HK-2 (cell line): ENCODE data around the gene NUP37.
"Not testable (repeated sequence)": the region's sequence is repeated elsewhere in the genome, so short reads cannot be mapped to it uniquely, and the experiment has no call there.

ENCODE experiments used
- DNase-seq: peaks from one replicate; pipeline ENCODE4 v3.0.0-alpha.2; 2018; ENCODE audit not compliant: unreplicated experiment

The NUP37 gene

GRCh38 chr12:102119674-102120563 is at the start of gene NUP37, which contains the start of gene PARPBP:
Gene NUP37, minus strand, starts transcription at chr12:102120114. Its CDS starts 1,596 bp downstream, at chr12:102118518.
Gene PARPBP, plus strand, starts transcription at chr12:102120183. Its CDS starts 3,706 bp downstream, at chr12:102123889.
- DNase-seq: peak; percentile 93

- no peak for DNase-seq
These were observed 48.1 kb upstream of the NUP37 start for GRCh38 chr12:102167821-102168604.

- no peak for DNase-seq
These were observed 43.5 kb upstream of the NUP37 start for GRCh38 chr12:102163383-102163782.

GRCh38 chr12:102155206-102155605 is 35.3 kb upstream of the NUP37 start:
- not testable (repeated sequence) for DNase-seq

GRCh38 chr12:102147062-102147587 is 27.2 kb upstream of the NUP37 start:
- not testable (repeated sequence) for DNase-seq

GRCh38 chr12:102144221-102144620 is 24.3 kb upstream of the NUP37 start:
- no peak for DNase-seq

GRCh38 chr12:102142866-102143373 is 23.0 kb upstream of the NUP37 start:
- not testable (repeated sequence) for DNase-seq

GRCh38 chr12:102137619-102138018 is 17.7 kb upstream of the NUP37 start:
- DNase-seq: not testable (repeated sequence)

- not testable (repeated sequence) for DNase-seq
These were observed 11.5 kb upstream of the NUP37 start for GRCh38 chr12:102131442-102131841.

GRCh38 chr12:102130720-102131119 is 10.8 kb upstream of the NUP37 start:
- DNase-seq: not testable (repeated sequence)

- not testable (repeated sequence) for DNase-seq
These were observed 1.4 kb upstream of the NUP37 start for GRCh38 chr12:102121328-102121727.

- DNase-seq: peak; percentile 40
These were observed 972 bp upstream of the NUP37 start for GRCh38 chr12:102120886-102121285.

GRCh38 chr12:102120564-102120873 is 605 bp upstream of the NUP37 start:
- no peak for DNase-seq

GRCh38 chr12:102118874-102119273 is 1.0 kb downstream of the NUP37 start:
- no peak for DNase-seq

GRCh38 chr12:102116392-102116791 is 3.5 kb downstream of the NUP37 start:
- no peak for DNase-seq

- no peak for DNase-seq
These were observed 5.7 kb downstream of the NUP37 start for GRCh38 chr12:102114212-102114611.

- no peak for DNase-seq
These were observed 9.1 kb downstream of the NUP37 start for GRCh38 chr12:102110782-102111181.

- DNase-seq: no peak
These were observed 11.9 kb downstream of the NUP37 start for GRCh38 chr12:102107970-102108369.

GRCh38 chr12:102106905-102107304 is 13.0 kb downstream of the NUP37 start:
- DNase-seq: no peak

- no peak for DNase-seq
These were observed 23.1 kb downstream of the NUP37 start for GRCh38 chr12:102096855-102097254.

- no peak for DNase-seq
These were observed 24.1 kb downstream of the NUP37 start for GRCh38 chr12:102095677-102096263.

GRCh38 chr12:102093319-102093718 is 26.6 kb downstream of the NUP37 start:
- no peak for DNase-seq
